Uterus (tissue), 2 donors: Measurements from ENCODE around the gene ABCD3.

Source experiments
- CTCF ChIP-seq, 4 experiments: fragments of 200-600 bp in 2 of 4; fragments of 450-650 bp in 2 of 4; sonication (generic) in 2 of 4; IDR thresholded peaks; one replicate each; pipeline ENCODE4 v1.5.1; 2016 to 2019; ENCODE audit warnings: antibody characterized with exemption in 4 of 4, mild to moderate bottlenecking in 2 of 4, moderate library complexity in 1 of 4
- POLR2A ChIP-seq, 2 donors: fragments of 450-650 bp; IDR thresholded peaks; one replicate each; pipeline ENCODE4 v1.6.1; 2016; ENCODE audit warnings: antibody characterized with exemption in 2 of 2, mild to moderate bottlenecking in 1 of 2, moderate library complexity in 1 of 2

- TF ChIP-seq CTCF (IDR thresholded peaks at IDR 0.05) (no peak), POLR2A (IDR thresholded peaks at IDR 0.05) (no peak)
Observed at GRCh38 chr1:94496076-94496755, 78.0 kb downstream of the ABCD3 start.
